ENCODE results near the gene PDE3A.
"Not testable (repeated sequence)": the region's sequence is repeated elsewhere in the genome, so short reads cannot be mapped to it uniquely, and the experiment has no call there.

The PDE3A gene

GRCh38 chr12:20505056-20505455, 136.7 kb downstream of the PDE3A start:
- DNase-seq, result no peak

- DNase-seq, result no peak
These were observed 138.7 kb downstream of the PDE3A start for GRCh38 chr12:20507056-20507455.

GRCh38 chr12:20507711-20508110, 139.4 kb downstream of the PDE3A start:
- DNase-seq, result no peak

- no peak for DNase-seq
These were observed 140.0 kb downstream of the PDE3A start for GRCh38 chr12:20508359-20508758.

- DNase-seq, result no peak
These were observed 140.6 kb downstream of the PDE3A start for GRCh38 chr12:20508962-20509361.

GRCh38 chr12:20510811-20511210, 142.5 kb downstream of the PDE3A start:
- no peak for DNase-seq

- no peak for DNase-seq
These were observed 144.9 kb downstream of the PDE3A start for GRCh38 chr12:20513189-20513588.

GRCh38 chr12:20514598-20514997, 146.3 kb downstream of the PDE3A start:
- no peak for DNase-seq

GRCh38 chr12:20520532-20520931, 152.2 kb downstream of the PDE3A start:
- DNase-seq, result no peak

- no peak for DNase-seq
These were observed 155.3 kb downstream of the PDE3A start for GRCh38 chr12:20523658-20524057.

GRCh38 chr12:20524113-20524512, 155.8 kb downstream of the PDE3A start:
- no peak for DNase-seq

GRCh38 chr12:20525064-20525610, 156.8 kb downstream of the PDE3A start:
- DNase-seq, result no peak

GRCh38 chr12:20527417-20528163, 159.3 kb downstream of the PDE3A start:
- DNase-seq, result no peak

GRCh38 chr12:20528208-20528607, 159.9 kb downstream of the PDE3A start:
- no peak for DNase-seq

- no peak for DNase-seq
These were observed 177.9 kb downstream of the PDE3A start for GRCh38 chr12:20546267-20546666.

GRCh38 chr12:20547816-20548575, 179.7 kb downstream of the PDE3A start:
- DNase-seq, result no peak

GRCh38 chr12:20548611-20549010, 180.3 kb downstream of the PDE3A start:
- no peak for DNase-seq

GRCh38 chr12:20549108-20549719, 180.9 kb downstream of the PDE3A start:
- DNase-seq, result no peak

GRCh38 chr12:20551742-20552442, 183.6 kb downstream of the PDE3A start:
- DNase-seq, result not testable (repeated sequence)

- DNase-seq, result not testable (repeated sequence)
These were observed 184.2 kb downstream of the PDE3A start for GRCh38 chr12:20552586-20552985.

GRCh38 chr12:20555015-20555414, 186.7 kb downstream of the PDE3A start:
- DNase-seq, result no peak

GRCh38 chr12:20555771-20556170, 187.4 kb downstream of the PDE3A start:
- no peak for DNase-seq

- DNase-seq, result no peak
These were observed 188.8 kb downstream of the PDE3A start for GRCh38 chr12:20557096-20557495.

Data from NCI-H510A (cell line).